WTC11 (cell line): ENCODE results near the gene ISG20. TPM values are rescaled to one million over a fixed set of nuclear protein-coding genes. Genes with fewer than 3 reads are reported as not detected.

ENCODE experiments used
- ATAC-seq: fragments of 200-7000 bp; cut with Tn5 transposase; 2 replicates; pipeline ENCODE4 v1.10.0; 2021; ENCODE audit warnings: mild to moderate bottlenecking, moderate library complexity
- CTCF ChIA-PET: fragments of 300-600 bp; sonication (Branson Sonifier 250); formaldehyde crosslinking; loops from one replicate; lab custom pipeline; 2021; ENCODE audit warnings: antibody characterized with exemption; lab: Charles Lee
- POLR2A ChIA-PET: fragments of 350-600 bp; sonication (Branson Sonifier 250); formaldehyde crosslinking; loops from one replicate; lab custom pipeline; 2021; ENCODE audit warnings: antibody characterized with exemption; lab: Charles Lee
- DNase-seq: peaks from one replicate; pipeline ENCODE4 v3.0.0; 2021; ENCODE audit warnings: low spot score
- H3K27ac Mint-ChIP-seq: 2 replicates; pipeline ENCODE4 v1.8.0; 2021; ENCODE audit warnings: mixed read lengths
- H3K27me3 Mint-ChIP-seq: 2 replicates; pipeline ENCODE4 v1.8.0; 2021; ENCODE audit warnings: low read depth, mild to moderate bottlenecking, moderate library complexity, mixed read lengths
- H3K36me3 Mint-ChIP-seq: 2 replicates; pipeline ENCODE4 v1.8.0; 2021; ENCODE audit warnings: mixed read lengths
- H3K4me1 Mint-ChIP-seq: 2 replicates; pipeline ENCODE4 v1.8.0; 2022; ENCODE audit warnings: mixed read lengths
- H3K4me3 Mint-ChIP-seq: 2 replicates; pipeline ENCODE4 v1.8.0; 2021; ENCODE audit warnings: mild to moderate bottlenecking, moderate library complexity, mixed read lengths
- H3K9me3 Mint-ChIP-seq: 2 replicates; pipeline ENCODE4 v1.8.0; 2021; ENCODE audit warnings: mixed read lengths
- FOXK1 ChIP-seq: sonication (generic); formaldehyde crosslinking; IDR thresholded peaks from 2 replicates; pipeline ENCODE4 v1.8.0; 2022; ENCODE audit warnings: mild to moderate bottlenecking, moderate library complexity, missing genetic modification reagents
- FOXP1 ChIP-seq: sonication (generic); formaldehyde crosslinking; IDR thresholded peaks from 2 replicates; pipeline ENCODE4 v1.8.0; 2022; ENCODE audit warnings: missing genetic modification reagents, mild to moderate bottlenecking, moderate library complexity, borderline replicate concordance
- JAZF1 ChIP-seq: fragments of 250-450 bp; sonication (Bioruptor Pico); IDR thresholded peaks from 2 replicates; pipeline ENCODE4 v1.9.0; 2021; ENCODE audit warnings: moderate library complexity, mild to moderate bottlenecking, inconsistent platforms
- MXD4 ChIP-seq: fragments of 250-450 bp; sonication (Bioruptor Pico); IDR thresholded peaks from 2 replicates; pipeline ENCODE4 v1.8.0; 2021; ENCODE audit warnings: mild to moderate bottlenecking, moderate library complexity, borderline replicate concordance
- NFE2L1 ChIP-seq: sonication (generic); formaldehyde crosslinking; IDR thresholded peaks from 2 replicates; pipeline ENCODE4 v1.8.1; 2023; ENCODE audit warnings: missing genetic modification reagents
- NR3C1 ChIP-seq: sonication (generic); formaldehyde crosslinking; conservative IDR thresholded peaks from 2 replicates; pipeline ENCODE4 v1.8.1; 2023; ENCODE audit warnings: low read depth, mild to moderate bottlenecking, missing genetic modification reagents
- RELA ChIP-seq: sonication (generic); formaldehyde crosslinking; IDR thresholded peaks from 2 replicates; pipeline ENCODE4 v1.8.1; 2022; ENCODE audit warnings: missing genetic modification reagents, mild to moderate bottlenecking, borderline replicate concordance
- SMAD4 ChIP-seq: sonication (generic); formaldehyde crosslinking; IDR thresholded peaks from 2 replicates; pipeline ENCODE4 v1.8.0; 2022; ENCODE audit warnings: mild to moderate bottlenecking, missing genetic modification reagents
- SP1 ChIP-seq: sonication (generic); formaldehyde crosslinking; conservative IDR thresholded peaks from 2 replicates; pipeline ENCODE4 v1.8.1; 2022; ENCODE audit warnings: missing genetic modification reagents
- TCF7 ChIP-seq: sonication (generic); formaldehyde crosslinking; IDR thresholded peaks from 2 replicates; pipeline ENCODE4 v1.8.0; 2022; ENCODE audit warnings: mild to moderate bottlenecking, low read depth, missing genetic modification reagents, moderate library complexity
- TEAD1 ChIP-seq: sonication (generic); formaldehyde crosslinking; IDR thresholded peaks from 2 replicates; pipeline ENCODE4 v1.8.0; 2022; ENCODE audit warnings: mild to moderate bottlenecking, missing genetic modification reagents
- TEAD4 ChIP-seq: sonication (generic); formaldehyde crosslinking; IDR thresholded peaks from 2 replicates; pipeline ENCODE4 v1.8.0; 2022; ENCODE audit warnings: mild to moderate bottlenecking, missing genetic modification reagents
- ZNF121 ChIP-seq: sonication (generic); formaldehyde crosslinking; IDR thresholded peaks from 2 replicates; pipeline ENCODE4 v1.8.0; 2023; ENCODE audit warnings: missing genetic modification reagents
- ZNF263 ChIP-seq: sonication (generic); formaldehyde crosslinking; IDR thresholded peaks from 2 replicates; pipeline ENCODE4 v1.8.1; 2022; ENCODE audit warnings: low read depth, mild to moderate bottlenecking, moderate library complexity, missing genetic modification reagents
- ZNF423 ChIP-seq: fragments of 250-450 bp; sonication (Bioruptor Pico); IDR thresholded peaks from 2 replicates; pipeline ENCODE4 v2.1.2; 2022; ENCODE audit warnings: mild to moderate bottlenecking, moderate library complexity
- total RNA-seq: library from RNA; stranded (reverse); gene quantifications from 3 replicates; pipeline ENCODE4 v1.2.3, GENCODE V29; 2021
- TF ChIP-seq, protein P1 (sequence below): fragments of 250-450 bp; sonication (Bioruptor Pico); IDR thresholded peaks from 2 replicates; pipeline ENCODE4 v1.9.0; 2021; ENCODE audit warnings: mild to moderate bottlenecking
- TF ChIP-seq, protein P2 (sequence below): sonication (generic); formaldehyde crosslinking; conservative IDR thresholded peaks from 2 replicates; pipeline ENCODE4 v1.8.1; 2022; ENCODE audit warnings: mild to moderate bottlenecking, missing genetic modification reagents
- TF ChIP-seq, protein P3 (sequence below): sonication (generic); formaldehyde crosslinking; IDR thresholded peaks from 2 replicates; pipeline ENCODE4 v1.8.1; 2022; ENCODE audit warnings: low read depth, missing genetic modification reagents, borderline replicate concordance
- TF ChIP-seq, protein P4 (sequence below): sonication (generic); formaldehyde crosslinking; IDR thresholded peaks from 2 replicates; pipeline ENCODE4 v1.8.1; 2022; ENCODE audit warnings: mild to moderate bottlenecking, moderate library complexity, missing genetic modification reagents
- TF ChIP-seq, protein P5 (sequence below): fragments of 250-450 bp; sonication (Bioruptor Pico); IDR thresholded peaks from 2 replicates; pipeline ENCODE4 v2.1.2; 2022; ENCODE audit warnings: mild to moderate bottlenecking, moderate library complexity
- TF ChIP-seq, protein P6 (sequence below): sonication (generic); formaldehyde crosslinking; IDR thresholded peaks from 2 replicates; pipeline ENCODE4 v1.8.0; 2023; ENCODE audit warnings: missing genetic modification reagents

The ISG20 gene
- total RNA-seq, 1 experiment from 2014 or later, result 5.6 TPM

DNA sequence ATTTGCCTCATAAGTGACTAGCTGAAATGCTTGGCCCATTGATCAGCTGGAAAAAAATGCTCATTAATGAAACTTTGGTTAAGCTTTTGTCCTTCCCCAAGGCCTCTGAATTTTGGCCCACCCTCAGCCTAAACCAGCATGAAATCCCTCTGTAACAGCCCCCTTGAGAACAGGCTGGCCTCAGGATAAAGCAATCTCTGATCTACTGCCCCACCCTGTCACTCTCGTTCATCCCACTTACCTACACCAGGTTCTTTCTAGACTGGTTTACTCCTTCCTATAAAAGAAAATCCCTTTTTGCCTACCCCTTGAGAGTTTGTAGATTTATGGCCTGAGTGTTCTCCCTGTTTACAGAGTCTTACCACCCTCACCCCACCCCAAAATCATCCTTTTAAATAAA lies 21.0 kb upstream of the ISG20 start (continued):
- TF ChIP-seq, protein P1, sequence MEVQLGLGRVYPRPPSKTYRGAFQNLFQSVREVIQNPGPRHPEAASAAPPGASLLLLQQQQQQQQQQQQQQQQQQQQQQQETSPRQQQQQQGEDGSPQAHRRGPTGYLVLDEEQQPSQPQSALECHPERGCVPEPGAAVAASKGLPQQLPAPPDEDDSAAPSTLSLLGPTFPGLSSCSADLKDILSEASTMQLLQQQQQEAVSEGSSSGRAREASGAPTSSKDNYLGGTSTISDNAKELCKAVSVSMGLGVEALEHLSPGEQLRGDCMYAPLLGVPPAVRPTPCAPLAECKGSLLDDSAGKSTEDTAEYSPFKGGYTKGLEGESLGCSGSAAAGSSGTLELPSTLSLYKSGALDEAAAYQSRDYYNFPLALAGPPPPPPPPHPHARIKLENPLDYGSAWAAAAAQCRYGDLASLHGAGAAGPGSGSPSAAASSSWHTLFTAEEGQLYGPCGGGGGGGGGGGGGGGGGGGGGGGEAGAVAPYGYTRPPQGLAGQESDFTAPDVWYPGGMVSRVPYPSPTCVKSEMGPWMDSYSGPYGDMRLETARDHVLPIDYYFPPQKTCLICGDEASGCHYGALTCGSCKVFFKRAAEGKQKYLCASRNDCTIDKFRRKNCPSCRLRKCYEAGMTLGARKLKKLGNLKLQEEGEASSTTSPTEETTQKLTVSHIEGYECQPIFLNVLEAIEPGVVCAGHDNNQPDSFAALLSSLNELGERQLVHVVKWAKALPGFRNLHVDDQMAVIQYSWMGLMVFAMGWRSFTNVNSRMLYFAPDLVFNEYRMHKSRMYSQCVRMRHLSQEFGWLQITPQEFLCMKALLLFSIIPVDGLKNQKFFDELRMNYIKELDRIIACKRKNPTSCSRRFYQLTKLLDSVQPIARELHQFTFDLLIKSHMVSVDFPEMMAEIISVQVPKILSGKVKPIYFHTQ (CRISPR knock-in tag), result no peak
- TF ChIP-seq, protein P2, sequence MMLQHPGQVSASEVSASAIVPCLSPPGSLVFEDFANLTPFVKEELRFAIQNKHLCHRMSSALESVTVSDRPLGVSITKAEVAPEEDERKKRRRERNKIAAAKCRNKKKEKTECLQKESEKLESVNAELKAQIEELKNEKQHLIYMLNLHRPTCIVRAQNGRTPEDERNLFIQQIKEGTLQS (CRISPR knock-in tag), result no peak

DNA sequence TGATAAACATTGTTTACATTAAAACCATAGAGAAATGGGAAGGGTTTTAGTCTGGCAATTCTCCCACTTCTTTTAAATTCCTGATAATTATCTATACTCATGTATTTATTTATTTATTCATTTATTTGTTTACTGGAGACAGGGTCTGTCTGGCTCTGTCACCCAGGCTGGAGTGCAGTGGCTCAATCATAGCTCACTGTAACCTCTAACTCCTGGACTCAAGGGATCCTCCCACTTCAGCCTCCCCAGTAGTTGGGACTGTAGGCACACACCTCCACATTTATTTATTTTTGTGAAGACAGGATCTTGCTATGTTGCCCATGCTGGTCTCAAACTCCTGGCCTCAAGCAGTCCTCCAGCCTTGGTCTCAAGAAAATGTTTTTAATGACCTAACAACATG lies 20.1 kb upstream of the ISG20 start:
- ATAC-seq, result no peak
- H3K27me3 Mint-ChIP-seq, result peaks cover 14% of the 10 kb centered on the region
- no peak overlapping the region for H3K4me3 Mint-ChIP-seq
- TF ChIP-seq TEAD1 (CRISPR knock-in tag), result no peak
- TF ChIP-seq TCF7 (CRISPR knock-in tag), result no peak
- TF ChIP-seq NFE2L1, result no peak
- TF ChIP-seq ZNF121 (CRISPR knock-in tag), result 0 out of 2 replicates have a peak, but pooled peaks have one; percentile 9
- TF ChIP-seq, all 79 proteins: peak for 1
- H3K36me3 Mint-ChIP-seq, result peaks cover 16% of the 10 kb centered on the region
- CTCF ChIA-PET, result interaction anchor here (0.9 kb wide), 1 partner anchor 129 kb away, joined by 4 read pairs; no protein-coding TSS in a partner anchor
- H3K27ac Mint-ChIP-seq, result no peak overlapping the region
- peaks cover 68% of the 10 kb centered on the region for H3K4me1 Mint-ChIP-seq
- no peak for DNase-seq
- POLR2A ChIA-PET, result no interaction called here
- no peaks in the 10 kb centered on the region for H3K9me3 Mint-ChIP-seq

DNA sequence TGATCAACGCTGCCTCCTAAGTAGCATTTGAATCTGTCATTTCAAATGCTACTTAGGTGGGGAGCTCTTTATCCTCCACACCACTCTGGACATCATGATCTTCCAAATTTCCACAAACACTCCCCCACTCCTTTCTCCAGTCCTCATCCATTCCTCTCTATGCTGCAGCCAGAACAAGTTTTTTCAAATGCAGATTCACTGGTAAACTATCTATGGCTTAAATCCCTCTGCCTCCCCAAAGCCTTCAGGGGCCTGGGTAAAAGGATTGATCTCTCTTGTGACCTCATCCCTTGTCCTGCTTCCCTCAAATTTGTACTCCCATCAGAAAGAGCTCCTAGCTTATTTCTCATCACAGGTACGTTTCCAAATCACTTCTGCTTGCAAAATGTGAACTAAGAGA lies 19.0 kb upstream of the ISG20 start:
- H3K9me3 Mint-ChIP-seq, result no peaks in the 10 kb centered on the region
- H3K4me3 Mint-ChIP-seq, result peak overlapping the region; percentile 79; the same call in 1 of the 2 replicates
- H3K36me3 Mint-ChIP-seq, result peaks cover 25% of the 10 kb centered on the region
- POLR2A ChIA-PET, result no interaction called here
- TF ChIP-seq NR3C1 (CRISPR knock-in tag) (no peak), JAZF1 (CRISPR knock-in tag) (no peak), FOXK1 (no peak), MXD4 (no peak), SP1 (CRISPR knock-in tag) (no peak), FOXP1 (CRISPR knock-in tag) (no peak), ZNF423 (CRISPR knock-in tag) (no peak), TEAD4 (no peak), SMAD4 (CRISPR knock-in tag) (no peak), RELA (CRISPR knock-in tag) (no peak), ZNF263 (no peak)
- TF ChIP-seq, protein P3, sequence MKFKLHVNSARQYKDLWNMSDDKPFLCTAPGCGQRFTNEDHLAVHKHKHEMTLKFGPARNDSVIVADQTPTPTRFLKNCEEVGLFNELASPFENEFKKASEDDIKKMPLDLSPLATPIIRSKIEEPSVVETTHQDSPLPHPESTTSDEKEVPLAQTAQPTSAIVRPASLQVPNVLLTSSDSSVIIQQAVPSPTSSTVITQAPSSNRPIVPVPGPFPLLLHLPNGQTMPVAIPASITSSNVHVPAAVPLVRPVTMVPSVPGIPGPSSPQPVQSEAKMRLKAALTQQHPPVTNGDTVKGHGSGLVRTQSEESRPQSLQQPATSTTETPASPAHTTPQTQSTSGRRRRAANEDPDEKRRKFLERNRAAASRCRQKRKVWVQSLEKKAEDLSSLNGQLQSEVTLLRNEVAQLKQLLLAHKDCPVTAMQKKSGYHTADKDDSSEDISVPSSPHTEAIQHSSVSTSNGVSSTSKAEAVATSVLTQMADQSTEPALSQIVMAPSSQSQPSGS (CRISPR knock-in tag), result no peak
- TF ChIP-seq, protein P4, sequence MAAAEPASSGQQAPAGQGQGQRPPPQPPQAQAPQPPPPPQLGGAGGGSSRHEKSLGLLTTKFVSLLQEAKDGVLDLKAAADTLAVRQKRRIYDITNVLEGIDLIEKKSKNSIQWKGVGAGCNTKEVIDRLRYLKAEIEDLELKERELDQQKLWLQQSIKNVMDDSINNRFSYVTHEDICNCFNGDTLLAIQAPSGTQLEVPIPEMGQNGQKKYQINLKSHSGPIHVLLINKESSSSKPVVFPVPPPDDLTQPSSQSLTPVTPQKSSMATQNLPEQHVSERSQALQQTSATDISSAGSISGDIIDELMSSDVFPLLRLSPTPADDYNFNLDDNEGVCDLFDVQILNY (CRISPR knock-in tag), result no peak
- TF ChIP-seq, protein P5, sequence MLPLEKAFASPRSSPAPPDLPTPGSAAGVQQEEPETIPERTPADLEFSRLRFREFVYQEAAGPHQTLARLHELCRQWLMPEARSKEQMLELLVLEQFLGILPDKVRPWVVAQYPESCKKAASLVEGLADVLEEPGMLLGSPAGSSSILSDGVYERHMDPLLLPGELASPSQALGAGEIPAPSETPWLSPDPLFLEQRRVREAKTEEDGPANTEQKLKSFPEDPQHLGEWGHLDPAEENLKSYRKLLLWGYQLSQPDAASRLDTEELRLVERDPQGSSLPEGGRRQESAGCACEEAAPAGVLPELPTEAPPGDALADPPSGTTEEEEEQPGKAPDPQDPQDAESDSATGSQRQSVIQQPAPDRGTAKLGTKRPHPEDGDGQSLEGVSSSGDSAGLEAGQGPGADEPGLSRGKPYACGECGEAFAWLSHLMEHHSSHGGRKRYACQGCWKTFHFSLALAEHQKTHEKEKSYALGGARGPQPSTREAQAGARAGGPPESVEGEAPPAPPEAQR (CRISPR knock-in tag), result no peak
- TF ChIP-seq, protein P6, sequence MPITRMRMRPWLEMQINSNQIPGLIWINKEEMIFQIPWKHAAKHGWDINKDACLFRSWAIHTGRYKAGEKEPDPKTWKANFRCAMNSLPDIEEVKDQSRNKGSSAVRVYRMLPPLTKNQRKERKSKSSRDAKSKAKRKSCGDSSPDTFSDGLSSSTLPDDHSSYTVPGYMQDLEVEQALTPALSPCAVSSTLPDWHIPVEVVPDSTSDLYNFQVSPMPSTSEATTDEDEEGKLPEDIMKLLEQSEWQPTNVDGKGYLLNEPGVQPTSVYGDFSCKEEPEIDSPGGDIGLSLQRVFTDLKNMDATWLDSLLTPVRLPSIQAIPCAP (CRISPR knock-in tag), result no peak
- CTCF ChIA-PET, result interaction anchor here (0.9 kb wide), 1 partner anchor 131 kb away, joined by 4 read pairs; no protein-coding TSS in a partner anchor
- no peak for DNase-seq
- ATAC-seq, result no peak
- peaks cover 68% of the 10 kb centered on the region for H3K4me1 Mint-ChIP-seq
- peaks cover 4% of the 10 kb centered on the region; the same call in 1 of the 2 replicates for H3K27me3 Mint-ChIP-seq
- peak overlapping the region; percentile 0; the same call in 1 of the 2 replicates for H3K27ac Mint-ChIP-seq
